Stimulated activated CD4-positive, alpha-beta T cell treated with anti-CD3 and anti-CD28 coated beads, Interleukin-12 subunit alpha, Interleukin-12 subunit beta, amount 100 ng/mL, for 48 hours (primary cell): ENCODE data around the gene ABR.
"Not testable (repeated sequence)": the region's sequence is repeated elsewhere in the genome, so short reads cannot be mapped to it uniquely, and the experiment has no call there.

Source experiments
- DNase-seq, 3 donors: peaks; one replicate each; pipeline ENCODE4 v3.0.0-alpha.2; 2020; ENCODE audit warnings: low read depth in 2 of 3, low spot score in 1 of 3

The ABR gene

DNA sequence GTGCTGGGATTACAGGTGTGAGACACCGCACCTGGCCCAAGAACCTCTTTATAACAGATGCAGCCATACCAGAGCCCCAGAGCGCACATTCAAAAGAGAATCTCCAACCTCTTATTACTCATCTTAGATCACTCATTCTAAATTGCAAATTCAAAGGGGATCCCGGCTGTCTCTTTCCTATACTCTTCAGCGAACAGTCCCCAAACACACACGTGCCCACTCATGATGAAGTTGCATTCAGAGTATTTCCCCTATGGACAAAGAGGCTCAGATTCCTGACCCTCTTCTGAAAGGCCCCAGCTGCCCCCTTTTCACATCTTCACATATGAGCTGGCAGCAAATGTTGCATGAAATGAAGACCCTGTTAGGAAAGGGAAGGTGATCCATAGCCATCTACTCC is 22.5 kb upstream of the ABR start:
- DNase-seq: no peak

DNA sequence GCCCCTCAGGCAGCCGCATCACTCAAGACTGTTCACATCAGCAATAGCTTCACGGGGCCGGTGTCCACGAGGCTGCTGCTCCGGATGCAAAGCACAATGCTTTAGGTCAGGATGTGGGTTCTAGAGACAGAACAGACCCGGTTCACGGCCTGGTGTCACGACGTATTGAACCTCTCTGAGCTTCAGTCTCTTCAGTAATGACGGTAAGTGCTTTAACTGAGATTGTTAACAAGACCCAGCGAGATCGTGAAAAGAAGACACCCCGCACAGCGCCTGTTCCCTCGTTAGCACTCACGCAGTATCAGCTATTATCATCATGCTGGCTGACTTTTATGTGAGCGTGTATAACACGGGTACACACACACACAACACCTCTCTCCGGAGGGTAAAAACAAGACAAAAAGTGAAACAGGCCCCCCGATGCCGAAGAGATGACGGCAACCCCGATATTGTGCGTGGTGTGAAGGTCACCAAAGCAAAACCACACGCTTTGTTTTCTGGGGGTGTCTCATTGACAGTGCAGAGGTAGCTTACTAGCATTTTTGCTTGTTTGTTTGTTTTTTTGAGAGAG is 21.4 kb upstream of the ABR start:
- no peak for DNase-seq

DNA sequence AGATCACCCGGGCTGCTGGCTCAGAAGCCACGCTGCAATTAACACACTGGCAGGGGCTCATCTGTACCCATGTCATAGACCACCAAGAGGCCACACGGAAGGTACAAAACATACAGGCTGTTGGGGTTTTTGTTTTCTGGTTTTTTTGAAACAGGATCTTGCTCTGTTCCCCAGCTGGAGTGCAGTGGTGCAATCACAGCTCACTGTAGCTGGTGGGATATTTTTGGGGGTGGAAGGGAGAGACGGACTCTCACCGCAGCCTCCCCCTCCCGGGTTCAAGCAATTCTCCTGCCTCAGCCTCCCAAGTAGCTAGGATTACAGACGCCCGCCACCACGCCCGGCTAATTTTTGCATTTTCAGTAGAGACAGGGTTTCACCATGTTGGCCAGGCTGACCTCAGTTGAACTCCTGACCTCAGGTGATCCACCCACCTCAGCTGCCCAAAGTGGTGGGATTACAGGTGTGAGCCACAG is 19.5 kb upstream of the ABR start:
- not testable (repeated sequence) for DNase-seq

DNA sequence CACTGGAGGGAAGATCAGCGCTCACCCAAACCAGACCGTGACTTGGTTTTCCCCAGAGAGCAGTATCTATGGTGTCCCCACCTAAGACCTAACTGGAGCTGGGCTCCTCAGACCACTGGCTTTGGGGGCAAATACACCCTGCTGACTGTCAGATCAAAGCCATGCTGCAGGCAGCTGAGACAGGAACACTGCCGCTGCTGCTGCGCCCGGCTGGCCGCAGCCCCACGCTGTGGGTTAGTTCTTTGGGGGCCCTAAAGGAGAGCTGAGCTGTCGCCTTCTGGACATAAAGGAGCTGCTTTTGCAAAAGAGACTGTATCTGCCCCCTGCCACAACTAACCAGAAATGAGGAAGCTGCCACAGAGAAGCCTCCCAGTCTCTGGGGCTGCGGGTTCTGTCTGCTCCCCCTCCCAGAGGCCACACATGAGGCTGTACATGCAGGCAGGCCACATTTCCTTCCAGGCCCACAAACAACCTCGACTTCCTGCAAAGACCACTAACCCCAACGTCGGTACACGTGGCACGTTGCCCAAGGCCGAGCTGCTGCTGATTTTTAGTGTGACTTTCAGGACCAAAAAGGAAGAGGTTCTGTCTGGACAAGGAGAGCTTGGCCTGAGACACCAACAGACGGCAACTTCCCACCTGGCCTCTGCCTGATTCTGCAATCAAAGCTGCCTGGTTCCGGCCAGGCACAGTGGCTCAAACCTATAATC is 18.2 kb upstream of the ABR start:
- peak in 1 of 3 donors; percentile 15 for DNase-seq

GRCh38 chr17:1197379-1197778 is 17.6 kb upstream of the ABR start:
- DNase-seq: no peak

GRCh38 chr17:1196946-1197345 is 17.2 kb upstream of the ABR start:
- no peak for DNase-seq

DNA sequence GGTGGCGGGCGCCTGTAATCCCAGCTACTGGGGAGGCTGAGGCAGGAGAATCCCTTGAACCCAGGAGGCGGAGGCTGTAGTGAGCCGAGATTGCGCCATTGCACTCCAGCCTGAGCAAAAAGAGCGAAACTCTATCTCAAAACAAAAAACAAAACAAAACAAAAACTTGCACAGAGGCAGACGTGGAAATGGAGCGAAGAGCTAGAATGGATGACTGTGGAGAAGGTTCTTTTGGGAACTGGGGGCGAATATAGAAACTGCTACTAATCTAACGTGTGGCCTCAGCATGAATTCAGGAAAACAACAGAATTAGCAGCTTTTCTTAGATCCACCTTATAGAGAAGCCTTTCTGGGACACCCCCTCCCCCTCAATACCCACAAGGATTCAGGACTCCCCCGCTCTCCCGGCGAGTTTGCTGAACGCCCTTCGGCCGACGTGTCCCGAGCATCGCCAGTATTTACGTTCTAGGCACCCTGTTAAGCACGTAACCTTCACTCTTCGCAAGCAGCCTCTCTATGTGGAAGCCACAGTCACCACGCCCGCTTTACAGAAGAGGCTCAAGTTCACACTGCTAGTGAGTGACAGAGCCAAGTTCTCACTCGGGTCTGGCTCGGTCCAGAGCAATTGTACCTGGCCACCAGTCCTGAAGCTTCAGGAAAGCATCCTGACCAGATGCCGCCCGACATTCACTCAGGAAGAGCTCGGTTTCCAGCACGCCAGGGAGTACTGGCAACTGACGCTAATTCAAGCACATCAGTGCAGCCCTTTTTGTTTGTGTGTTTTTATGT is 13.3 kb upstream of the ABR start:
- no peak for DNase-seq

DNA sequence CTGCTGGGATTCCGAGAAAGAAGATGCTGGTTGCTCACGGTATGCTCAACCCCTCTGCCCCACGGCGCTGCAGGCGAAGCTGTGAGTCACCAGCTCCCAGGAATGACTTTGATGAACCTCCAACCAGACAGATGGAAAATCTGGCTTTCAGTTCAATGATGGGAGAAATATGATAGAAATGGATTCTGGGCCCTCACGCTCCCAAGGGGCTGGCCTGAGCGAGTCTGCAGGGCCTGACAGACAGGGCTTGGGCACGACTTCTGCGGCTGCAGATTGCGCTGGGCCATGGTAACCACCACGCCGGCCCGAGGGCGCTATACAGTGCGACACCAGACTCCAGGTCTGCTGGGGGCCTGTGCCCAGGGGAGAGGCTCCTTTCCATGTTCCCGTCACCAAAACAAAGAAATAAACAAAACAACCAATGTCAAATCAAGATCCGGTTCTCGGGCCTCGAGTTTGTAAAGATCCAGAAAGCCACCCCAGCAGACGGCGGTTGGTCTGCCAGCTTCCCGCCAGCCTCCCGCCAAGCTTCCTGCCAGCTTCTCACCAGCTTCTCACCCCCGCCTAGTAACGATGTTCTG is 11.1 kb upstream of the ABR start:
- no peak for DNase-seq

DNA sequence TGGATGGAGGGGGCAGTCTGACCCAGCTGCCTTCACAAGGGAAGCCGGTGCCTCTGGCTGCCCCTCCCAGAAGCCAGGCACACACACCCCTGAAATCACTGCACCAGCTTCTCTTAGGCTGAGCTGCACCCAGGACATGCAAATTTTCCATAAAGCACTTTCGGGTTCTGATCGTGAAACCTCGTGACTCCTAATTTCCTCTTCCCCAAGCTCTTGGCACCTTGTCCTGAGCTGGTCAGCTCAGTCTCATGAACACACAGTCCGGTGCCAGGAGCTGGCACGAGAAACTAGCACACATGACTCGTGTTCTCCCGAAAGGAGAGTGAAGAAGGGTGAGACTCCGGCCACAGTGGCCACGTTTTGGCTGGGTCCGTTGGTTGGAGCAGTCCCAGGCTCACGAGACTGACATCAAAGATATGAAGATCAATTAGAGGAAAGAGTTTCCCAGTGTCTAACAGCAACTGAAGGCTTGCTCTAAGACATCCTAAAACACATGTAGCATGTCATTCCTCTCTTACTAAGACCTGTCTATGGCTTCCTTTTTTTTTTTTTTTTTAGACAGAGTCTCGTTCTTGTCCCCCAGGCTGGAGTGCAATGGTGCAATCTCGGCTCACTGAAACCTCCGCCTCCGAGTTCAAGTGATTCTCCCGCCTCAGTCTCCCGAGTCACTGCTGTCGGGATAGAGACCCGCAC is 9.2 kb upstream of the ABR start:
- DNase-seq: no peak

DNA sequence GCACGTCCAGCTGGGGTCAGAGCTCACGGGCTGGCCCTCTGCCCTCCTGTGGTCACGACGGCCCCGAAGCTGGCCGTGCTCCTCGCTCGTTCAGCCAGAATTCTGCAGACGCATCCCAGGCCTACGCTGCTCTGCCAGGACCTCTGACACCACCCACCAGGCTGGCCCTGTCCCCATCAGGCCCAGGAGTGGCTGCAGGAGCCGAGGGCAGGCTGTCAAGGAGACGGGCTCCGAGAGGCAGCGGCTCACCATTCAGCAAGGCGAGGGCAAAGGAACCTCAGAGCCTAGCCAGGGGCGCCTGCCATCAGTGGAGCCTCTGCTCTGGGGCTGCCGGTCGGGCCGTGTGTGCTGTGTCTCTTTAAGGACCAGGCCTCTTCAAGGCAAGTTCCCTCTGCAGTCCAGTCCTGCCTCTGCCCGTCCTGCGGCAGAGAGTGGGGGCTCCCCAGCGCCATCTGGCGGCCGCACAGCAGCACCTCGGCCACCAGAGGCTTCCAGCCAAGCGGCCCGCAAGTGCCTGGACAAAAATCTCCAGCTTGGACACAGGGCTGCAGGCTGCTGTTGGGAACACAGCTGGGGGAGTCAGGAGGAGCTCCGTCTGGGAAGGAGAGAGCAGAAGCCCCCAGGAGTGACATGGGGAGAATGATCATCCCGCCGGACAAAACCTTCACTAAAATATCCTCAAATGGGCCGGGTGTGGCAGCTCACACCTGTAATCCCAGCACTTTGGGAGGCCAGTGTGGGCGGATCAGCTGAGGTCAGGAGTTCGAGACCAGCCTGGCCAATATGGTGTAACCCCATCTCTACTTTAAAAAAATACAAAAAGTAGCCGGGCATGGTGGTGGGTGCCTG is 7.4 kb upstream of the ABR start:
- peak; percentile 59 to 70 (median 64) for DNase-seq

DNA sequence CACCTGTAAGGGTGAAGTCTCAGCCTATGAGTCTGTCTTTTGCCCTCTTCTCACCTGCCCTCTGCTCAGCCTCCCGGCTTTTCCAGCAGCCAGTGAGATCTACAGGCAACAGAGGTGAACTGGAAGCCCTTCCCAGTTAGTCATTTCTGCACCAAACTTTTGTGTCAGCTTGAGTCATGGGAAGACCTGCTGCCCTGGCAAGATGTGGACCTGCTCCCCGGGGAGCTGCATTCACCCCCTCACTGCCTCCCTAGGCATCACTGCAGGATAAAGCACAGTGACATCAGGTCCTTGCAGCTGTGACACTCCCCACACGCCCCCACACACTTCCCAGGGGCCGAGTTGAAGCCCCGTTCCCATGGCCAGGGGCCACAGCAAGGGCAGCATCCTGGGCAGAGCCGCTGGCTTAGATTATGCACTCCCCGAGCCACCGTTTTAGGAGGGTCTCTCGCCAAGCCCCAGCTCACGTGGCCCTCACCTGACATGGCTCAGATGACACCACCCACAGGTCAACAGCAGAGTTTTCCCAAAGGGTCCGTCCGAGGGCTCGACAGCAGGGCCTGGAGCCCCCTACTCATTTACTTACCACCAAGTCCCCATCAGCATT is 6.5 kb upstream of the ABR start:
- DNase-seq: no peak

- no peak for DNase-seq
These were observed 3.5 kb upstream of the ABR start for GRCh38 chr17:1183171-1183873.

- no peak for DNase-seq
These were observed 3.0 kb upstream of the ABR start for GRCh38 chr17:1182811-1183170.

- DNase-seq: no peak
These were observed 2.0 kb upstream of the ABR start for GRCh38 chr17:1181753-1182137.

DNA sequence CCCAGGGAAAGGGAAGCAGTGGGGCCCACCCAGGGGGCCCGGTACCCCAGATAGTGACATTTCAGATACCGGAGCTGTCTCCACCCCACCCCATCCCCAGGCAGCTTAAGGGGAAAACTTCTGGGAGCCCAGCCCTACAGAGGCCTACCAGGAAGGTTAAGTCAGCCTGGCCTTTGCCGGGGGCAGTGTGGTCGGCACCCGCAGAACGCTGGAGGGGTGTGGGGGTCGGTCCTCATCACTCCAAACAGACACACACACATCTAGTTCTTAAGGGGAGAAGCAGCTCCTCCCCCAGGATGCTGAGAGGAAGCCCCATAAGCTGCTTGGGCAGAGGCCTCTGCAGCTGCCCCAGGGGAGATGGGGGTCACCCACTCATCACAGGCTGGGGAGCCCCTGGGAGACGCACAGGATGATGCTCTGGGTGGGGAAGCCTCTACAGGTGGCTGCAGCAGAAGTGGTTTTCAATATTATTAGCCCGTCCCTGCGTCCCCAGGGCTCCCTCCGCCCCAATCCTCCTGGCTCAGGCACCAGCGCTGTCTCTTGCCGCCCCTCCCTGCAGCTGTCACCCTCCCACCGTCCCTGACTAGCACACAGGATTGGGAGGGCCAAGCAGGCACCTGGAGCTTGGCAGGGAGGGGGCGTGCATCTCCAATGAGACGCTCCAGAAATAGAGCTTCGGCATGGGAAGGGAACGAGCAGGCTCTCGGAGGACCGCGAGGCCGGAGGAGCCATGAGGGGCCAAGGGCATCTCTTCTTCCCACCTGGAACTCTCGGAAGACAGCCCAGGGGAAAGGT is 1.4 kb upstream of the ABR start:
- DNase-seq: no peak

- no peak for DNase-seq
These were observed 516 bp downstream of the ABR start for GRCh38 chr17:1179112-1179817.

- DNase-seq: no peak
These were observed 2.6 kb downstream of the ABR start for GRCh38 chr17:1177016-1177700.
